Tongue (tissue), 2 donors: ENCODE results near the gene GALNT18. TPM values are rescaled to one million over a fixed set of nuclear protein-coding genes. Genes with fewer than 3 reads are reported as not detected.

Experiments
- DNase-seq: peaks from one replicate; pipeline ENCODE4 v3.0.0-alpha.2; 2015
- total RNA-seq: library from RNA; depleted of rRNA; stranded (reverse); fragments of >200 nt; gene quantifications from one replicate; pipeline ENCODE4 v1.2.3, GENCODE V29; 2014

The GALNT18 gene
- total RNA-seq, 1 donor from 2014 or later = 35.3 TPM

GRCh38 chr11:11624204-11624603 is 2.4 kb upstream of the GALNT18 start:
- no peak for DNase-seq

GRCh38 chr11:11622772-11623171 is 967 bp upstream of the GALNT18 start:
- DNase-seq = no peak

- no peak for DNase-seq
Measured at GRCh38 chr11:11622340-11622706, 518 bp upstream of the GALNT18 start.

- peak; percentile 71 for DNase-seq
Measured at GRCh38 chr11:11620921-11621572, 758 bp downstream of the GALNT18 start.

- peak; percentile 60 for DNase-seq
Measured at GRCh38 chr11:11620173-11620920, 1.5 kb downstream of the GALNT18 start.

GRCh38 chr11:11618973-11619435 is 2.8 kb downstream of the GALNT18 start:
- DNase-seq = no peak

- peak; percentile 59 for DNase-seq
Measured at GRCh38 chr11:11615086-11615485, 6.7 kb downstream of the GALNT18 start.

GRCh38 chr11:11612439-11612838 is 9.4 kb downstream of the GALNT18 start:
- no peak for DNase-seq

- DNase-seq = no peak
Measured at GRCh38 chr11:11611381-11611780, 10.4 kb downstream of the GALNT18 start.

- DNase-seq = peak; percentile 37
Measured at GRCh38 chr11:11608783-11609232, 13.0 kb downstream of the GALNT18 start.

- DNase-seq = no peak
Measured at GRCh38 chr11:11607772-11608171, 14.0 kb downstream of the GALNT18 start.

- no peak for DNase-seq
Measured at GRCh38 chr11:11605821-11606450, 15.9 kb downstream of the GALNT18 start.

- no peak for DNase-seq
Measured at GRCh38 chr11:11605181-11605580, 16.6 kb downstream of the GALNT18 start.

GRCh38 chr11:11604370-11604990 is 17.3 kb downstream of the GALNT18 start:
- no peak for DNase-seq

- DNase-seq = no peak
Measured at GRCh38 chr11:11602011-11602410, 19.8 kb downstream of the GALNT18 start.

GRCh38 chr11:11600288-11600687 is 21.5 kb downstream of the GALNT18 start:
- DNase-seq = no peak

GRCh38 chr11:11598243-11598642 is 23.6 kb downstream of the GALNT18 start:
- no peak for DNase-seq

- no peak for DNase-seq
Measured at GRCh38 chr11:11594162-11594561, 27.6 kb downstream of the GALNT18 start.

- no peak for DNase-seq
Measured at GRCh38 chr11:11592146-11592684, 29.6 kb downstream of the GALNT18 start.

- DNase-seq = no peak
Measured at GRCh38 chr11:11589437-11589836, 32.4 kb downstream of the GALNT18 start.

- DNase-seq = no peak
Measured at GRCh38 chr11:11588891-11589290, 32.9 kb downstream of the GALNT18 start.

GRCh38 chr11:11588243-11588642 is 33.6 kb downstream of the GALNT18 start:
- DNase-seq = no peak

- peak; percentile 16 for DNase-seq
Measured at GRCh38 chr11:11587122-11587521, 34.7 kb downstream of the GALNT18 start.
